Neural cell (in vitro differentiated cells): ENCODE results near the gene ZDHHC9. TPM values are rescaled to one million over a fixed set of nuclear protein-coding genes. Genes with fewer than 3 reads are reported as not detected.

ENCODE experiments used
- H2AFZ ChIP-seq: fragments of 200-600, 300-800 bp; sonication (generic), shearing (Covaris generic); 2 replicates; pipeline ENCODE4 v1.6.0; 2014; ENCODE audit warnings: low read depth, mild to moderate bottlenecking, antibody characterized with exemption, low read length, moderate library complexity
- H3F3A ChIP-seq: fragments of 200-600 bp; shearing (Covaris generic); 2 replicates; pipeline ENCODE4 v1.6.1; 2016; ENCODE audit warnings: mild to moderate bottlenecking, moderate library complexity, mixed read lengths, antibody characterized with exemption, low read length; ENCODE audit not compliant: insufficient read depth, poor library complexity, severe bottlenecking
- H3K27ac ChIP-seq: fragments of 200-600, 300-800 bp; sonication (generic), shearing (Covaris generic); 2 replicates; pipeline ENCODE4 v1.5.1; 2014; ENCODE audit warnings: mild to moderate bottlenecking, low read length, moderate library complexity
- H3K27me3 ChIP-seq: fragments of 300-800, 200-600 bp; sonication (generic), shearing (Covaris generic); 2 replicates; pipeline ENCODE4 v1.6.0; 2014; ENCODE audit warnings: mild to moderate bottlenecking, low read depth, low read length, moderate library complexity; ENCODE audit not compliant: insufficient read depth
- H3K36me3 ChIP-seq: fragments of 300-800, 200-600 bp; sonication (generic), shearing (Covaris generic); 2 replicates; pipeline ENCODE4 v1.5.1; 2014; ENCODE audit warnings: mild to moderate bottlenecking, antibody characterized with exemption, low read length, moderate library complexity; ENCODE audit not compliant: insufficient read depth
- H3K4me2 ChIP-seq: fragments of 300-800, 200-600 bp; sonication (generic), shearing (Covaris generic); 2 replicates; pipeline ENCODE4 v1.6.0; 2014; ENCODE audit warnings: mild to moderate bottlenecking, low read length
- H3K4me3 ChIP-seq: fragments of 300-800, 200-600 bp; sonication (generic), shearing (Covaris generic); 2 replicates; pipeline ENCODE4 v1.5.1; 2014; ENCODE audit warnings: mild to moderate bottlenecking, low read length, moderate library complexity
- H3K79me2 ChIP-seq: fragments of 200-600 bp; shearing (Covaris generic); replicated peaks from 2 replicates; pipeline ENCODE4 v1.6.0; 2014; ENCODE audit warnings: mild to moderate bottlenecking, low read length, moderate library complexity; ENCODE audit not compliant: insufficient read depth
- H3K9ac ChIP-seq: fragments of 300-800, 200-600 bp; sonication (generic), shearing (Covaris generic); 2 replicates; pipeline ENCODE4 v1.6.1; 2016; ENCODE audit warnings: mild to moderate bottlenecking, low read length, mixed read lengths
- H3K9me2 ChIP-seq: fragments of 200-600 bp; shearing (Covaris generic); 2 replicates; pipeline ENCODE4 v1.6.1; 2016; ENCODE audit warnings: mild to moderate bottlenecking, low read length, mixed read lengths; ENCODE audit not compliant: insufficient read depth
- H3K9me3 ChIP-seq: fragments of 200-600, 300-800 bp; sonication (generic), shearing (Covaris generic); 2 replicates; pipeline ENCODE4 v1.6.1; 2016; ENCODE audit warnings: mild to moderate bottlenecking, mixed run types, low read length, moderate library complexity, mixed read lengths
- H4K20me1 ChIP-seq: fragments of 200-600 bp; shearing (Covaris generic); 2 replicates; pipeline ENCODE4 v1.6.1; 2016; ENCODE audit warnings: mild to moderate bottlenecking, mixed run types; ENCODE audit not compliant: insufficient read depth
- CTCF ChIP-seq: fragments of 450-650 bp; IDR thresholded peaks from 2 replicates; pipeline ENCODE4 v1.5.1; 2014; ENCODE audit warnings: antibody characterized with exemption, mild to moderate bottlenecking, moderate library complexity; ENCODE audit not compliant: poor library complexity, severe bottlenecking
- EP300 ChIP-seq: fragments of 450-650 bp; conservative IDR thresholded peaks from 2 replicates; pipeline ENCODE4 v1.6.1; 2014; ENCODE audit warnings: antibody characterized with exemption, mild to moderate bottlenecking, moderate library complexity; ENCODE audit not compliant: poor library complexity, severe bottlenecking
- EZH2 ChIP-seq: fragments of 200-600, 300-800 bp; shearing (Covaris generic), sonication (generic); IDR thresholded peaks from 2 replicates; pipeline ENCODE4 v1.6.1; 2014; ENCODE audit warnings: antibody characterized with exemption, low read length, borderline replicate concordance, mild to moderate bottlenecking; ENCODE audit not compliant: insufficient read depth, poor library complexity, severe bottlenecking
- MXI1 ChIP-seq: fragments of 450-650 bp; conservative IDR thresholded peaks from 2 replicates; pipeline ENCODE4 v1.6.1; 2014; ENCODE audit warnings: antibody characterized with exemption, mild to moderate bottlenecking; ENCODE audit not compliant: poor library complexity, severe bottlenecking
- POLR2AphosphoS5 ChIP-seq: IDR thresholded peaks from 2 replicates; pipeline ENCODE4 v1.6.1; 2012
- RAD21 ChIP-seq: fragments of 450-650 bp; conservative IDR thresholded peaks from 2 replicates; pipeline ENCODE4 v1.6.1; 2014; ENCODE audit warnings: antibody characterized with exemption, mild to moderate bottlenecking, moderate library complexity
- REST ChIP-seq: IDR thresholded peaks from 2 replicates; pipeline ENCODE4 v1.6.1; 2012; ENCODE audit warnings: borderline replicate concordance
- SMC3 ChIP-seq: fragments of 450-650 bp; conservative IDR thresholded peaks from 2 replicates; pipeline ENCODE4 v1.6.1; 2014; ENCODE audit warnings: antibody characterized with exemption, mild to moderate bottlenecking, moderate library complexity; ENCODE audit not compliant: poor library complexity
- TAF1 ChIP-seq: IDR thresholded peaks from 2 replicates; pipeline ENCODE4 v1.6.1; 2012; ENCODE audit warnings: low read depth
- polyA plus RNA-seq: library from polyadenylated mRNA; depleted of rRNA; stranded (reverse); fragments of >200 nt; gene quantifications from 2 replicates; pipeline ENCODE4 v1.2.3, GENCODE V29; 2014

Gene ZDHHC9
- polyA plus RNA-seq, 1 donor from 2014 or later = 24.9 TPM

GRCh38 chrX:129791961-129792570, 51.6 kb downstream of the ZDHHC9 start:
- Histone ChIP-seq H2AFZ (no peak overlapping the region), H4K20me1 (no peaks in the 10 kb centered on the region), H3K9me2 (no peaks in the 10 kb centered on the region), H3K27ac (no peak overlapping the region), H3K9ac (no peak overlapping the region), H3K36me3 (no peaks in the 10 kb centered on the region), H3F3A (no peaks in the 10 kb centered on the region), H3K9me3 (no peaks in the 10 kb centered on the region), H3K4me3 (no peak overlapping the region), H3K79me2 (no peaks in the 10 kb centered on the region), H3K27me3 (no peaks in the 10 kb centered on the region), H3K4me2 (no peak overlapping the region)
- TF ChIP-seq CTCF = no peak
- TF ChIP-seq MXI1 = no peak
- no peak for TF ChIP-seq TAF1
- no peak for TF ChIP-seq RAD21
- no peak for TF ChIP-seq POLR2AphosphoS5
- no peak for TF ChIP-seq EP300
- no peak for TF ChIP-seq EZH2
- no peak for TF ChIP-seq REST
- TF ChIP-seq SMC3 = no peak

GRCh38 chrX:129791336-129791735, 52.4 kb downstream of the ZDHHC9 start:
- no peaks in the 10 kb centered on the region for H3K27me3 ChIP-seq
- no peaks in the 10 kb centered on the region for H4K20me1 ChIP-seq
- H2AFZ ChIP-seq = no peak overlapping the region
- no peaks in the 10 kb centered on the region for H3K36me3 ChIP-seq
- no peak overlapping the region for H3K27ac ChIP-seq
- TF ChIP-seq RAD21 = no peak
- TF ChIP-seq REST = no peak
- no peak for TF ChIP-seq CTCF
- no peak for TF ChIP-seq TAF1
- no peak for TF ChIP-seq MXI1
- TF ChIP-seq EZH2 = no peak
- H3K9me3 ChIP-seq = no peaks in the 10 kb centered on the region
- no peaks in the 10 kb centered on the region for H3K79me2 ChIP-seq
- H3K4me3 ChIP-seq = no peak overlapping the region
- H3K4me2 ChIP-seq = no peak overlapping the region
- H3F3A ChIP-seq = no peaks in the 10 kb centered on the region
- no peak overlapping the region for H3K9ac ChIP-seq
- H3K9me2 ChIP-seq = no peaks in the 10 kb centered on the region
